Activated naive CD4-positive, alpha-beta T cell (primary cell): ENCODE data around the gene PLPPR1.

Experiments used
- DNase-seq, 4 experiments: peaks; one replicate each; lab custom pipeline; 2025; lab: John Stamatoyannopoulos, UW

Gene PLPPR1

DNA sequence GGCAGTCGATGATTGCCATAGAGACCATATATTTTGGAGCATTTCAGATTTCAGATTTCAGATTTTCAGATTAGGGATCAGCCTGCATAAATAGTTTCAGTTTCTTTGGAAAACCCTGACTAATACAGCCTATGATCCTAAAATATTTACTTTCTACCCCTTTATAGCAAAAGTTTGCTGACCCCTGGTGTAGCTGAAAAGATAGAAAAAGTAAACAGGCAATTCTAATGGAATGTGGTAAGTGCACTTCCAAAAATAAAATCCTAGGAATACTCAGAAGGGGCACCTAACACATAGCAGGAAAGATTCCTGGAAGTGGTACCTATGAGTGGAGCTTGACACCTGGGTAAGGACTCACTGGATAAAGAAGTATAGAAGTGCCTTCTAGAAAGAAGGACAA is 321.8 kb downstream of the PLPPR1 start:
- DNase-seq: no peak

DNA sequence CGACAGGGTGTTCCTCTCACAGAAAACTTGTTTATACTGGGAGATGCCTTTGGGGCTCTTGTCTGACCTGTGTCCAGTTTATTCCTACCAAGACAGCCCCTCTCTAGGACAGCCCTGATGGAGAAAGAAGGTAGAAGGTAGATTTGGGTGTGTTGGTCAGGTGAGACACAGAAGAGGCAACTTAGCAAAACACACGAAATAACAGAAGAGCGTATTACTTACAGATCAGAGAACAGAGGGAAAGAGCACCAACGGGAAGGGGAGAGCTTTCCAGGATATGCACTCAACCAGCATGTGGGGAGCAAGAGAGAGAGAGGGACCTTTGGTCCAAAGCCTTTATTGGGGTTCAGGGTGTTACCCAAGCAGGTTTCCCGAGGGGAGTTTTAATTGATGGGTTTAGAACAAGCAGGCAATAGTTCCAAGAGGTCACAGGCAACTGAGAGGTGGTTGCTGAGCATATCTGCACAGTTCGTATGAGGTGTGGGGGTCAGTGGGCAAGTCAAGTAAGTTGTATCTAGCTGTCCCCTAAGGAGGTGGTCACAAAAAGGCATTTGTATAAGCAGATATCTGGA is 324.5 kb downstream of the PLPPR1 start:
- DNase-seq: no peak

DNA sequence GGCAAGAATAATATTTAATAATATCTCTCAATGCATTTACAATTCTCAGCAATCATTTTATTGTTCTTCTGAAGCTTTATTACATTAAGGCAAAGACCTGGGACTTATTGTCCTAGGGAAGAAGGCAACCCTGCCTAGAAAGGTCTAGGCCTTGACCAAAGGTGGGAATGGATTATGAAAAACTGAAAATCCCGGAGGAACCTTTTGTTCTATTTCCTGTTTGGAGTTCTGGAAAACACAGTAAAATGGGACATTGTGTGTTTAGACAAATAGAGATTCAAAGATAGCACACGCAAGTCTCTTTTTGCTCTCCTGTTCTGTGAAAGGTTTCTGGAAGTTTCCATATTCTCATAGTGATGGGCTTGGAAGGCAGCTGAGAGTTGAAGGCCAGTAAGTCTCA is 325.2 kb downstream of the PLPPR1 start:
- DNase-seq: no peak

DNA sequence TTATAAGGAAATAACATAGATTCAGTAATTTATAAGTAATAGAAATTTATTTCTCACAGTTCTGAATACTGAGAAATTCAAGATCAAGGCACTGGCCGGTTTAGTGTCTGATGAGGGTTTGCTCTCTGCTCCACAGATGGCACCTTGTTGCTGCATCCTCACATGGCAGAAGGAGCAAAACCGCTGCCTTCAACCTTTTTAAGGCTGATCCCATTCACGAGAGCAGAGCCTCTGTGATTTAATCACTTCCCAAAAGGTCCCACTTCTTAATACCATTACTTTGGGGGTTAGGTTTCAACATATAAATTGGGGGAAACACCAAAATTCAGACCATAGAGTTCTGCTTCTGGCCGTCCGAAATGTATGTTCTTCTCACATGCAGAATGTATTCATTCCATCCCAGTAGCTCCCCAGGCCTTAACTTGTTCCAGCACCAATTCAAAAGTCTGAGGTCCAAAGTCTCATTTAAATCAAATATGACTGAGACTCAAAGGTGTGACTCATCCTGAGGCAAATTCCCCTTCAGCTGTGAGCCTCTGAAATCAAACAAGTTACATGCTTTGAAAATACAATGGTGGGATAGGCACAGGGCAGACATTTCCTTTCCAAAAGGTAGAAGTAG is 325.7 kb downstream of the PLPPR1 start:
- no peak for DNase-seq

DNA sequence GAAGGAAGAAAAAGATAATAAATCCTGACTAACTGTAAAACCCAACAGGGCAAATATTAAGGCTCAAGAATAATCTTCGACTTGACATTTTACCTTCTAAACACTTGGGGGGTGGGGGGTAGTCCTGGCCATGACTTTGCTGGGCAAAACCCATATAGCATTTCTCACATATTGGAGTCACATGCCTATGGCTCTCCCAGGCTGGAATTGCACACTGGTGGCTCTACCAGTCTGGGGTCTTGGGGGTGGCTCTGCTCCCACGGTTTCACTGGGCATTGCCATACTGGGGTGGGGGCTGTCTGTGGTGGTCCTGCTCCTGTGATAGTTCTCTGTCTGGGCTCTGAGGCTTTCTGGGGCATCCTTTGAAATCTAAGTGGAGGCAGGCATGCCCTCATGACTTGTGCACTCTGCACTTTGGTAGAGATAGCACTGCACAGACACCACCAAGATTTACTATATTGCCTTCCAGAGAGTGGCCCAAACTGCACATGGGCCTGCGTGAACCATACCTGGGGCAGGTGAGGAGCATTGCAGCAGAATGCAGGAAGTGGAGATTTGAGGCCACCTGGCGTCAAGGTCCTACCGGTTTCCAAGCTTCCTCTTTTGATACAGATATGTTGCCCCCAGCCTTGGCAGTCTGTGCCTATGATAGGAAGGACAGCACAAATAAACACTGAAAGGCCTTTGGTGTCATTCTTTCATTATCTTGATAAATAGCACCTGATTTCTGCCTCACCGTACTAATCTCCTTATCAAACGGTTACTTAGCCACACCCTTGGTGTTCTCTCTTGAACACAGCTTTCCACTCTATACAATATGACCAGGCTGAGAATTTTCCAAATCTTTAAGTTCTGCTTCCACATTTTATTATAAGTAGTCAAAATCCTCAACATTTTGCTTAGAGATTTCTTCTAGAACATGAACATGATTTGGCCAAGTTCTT is 326.5 kb downstream of the PLPPR1 start:
- DNase-seq: no peak

DNA sequence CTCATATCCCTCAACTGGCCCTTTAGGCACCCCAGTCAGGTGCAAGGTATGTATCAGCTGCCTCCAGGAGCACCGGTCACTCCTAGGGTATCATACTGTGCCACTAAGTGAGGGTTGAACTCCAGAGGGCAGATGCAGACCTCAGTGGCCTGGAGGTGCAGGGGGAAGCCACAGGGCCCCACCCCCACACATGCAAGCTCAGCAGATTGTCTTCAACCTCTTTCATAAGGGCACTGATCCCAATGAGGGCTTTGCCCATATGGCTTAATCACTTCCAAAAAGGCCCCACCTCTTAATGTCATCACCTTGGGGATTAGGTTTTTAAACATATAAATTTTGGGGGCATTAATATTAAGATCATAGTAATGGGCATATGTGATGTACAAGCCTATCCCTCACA is 328.1 kb downstream of the PLPPR1 start:
- no peak for DNase-seq

DNA sequence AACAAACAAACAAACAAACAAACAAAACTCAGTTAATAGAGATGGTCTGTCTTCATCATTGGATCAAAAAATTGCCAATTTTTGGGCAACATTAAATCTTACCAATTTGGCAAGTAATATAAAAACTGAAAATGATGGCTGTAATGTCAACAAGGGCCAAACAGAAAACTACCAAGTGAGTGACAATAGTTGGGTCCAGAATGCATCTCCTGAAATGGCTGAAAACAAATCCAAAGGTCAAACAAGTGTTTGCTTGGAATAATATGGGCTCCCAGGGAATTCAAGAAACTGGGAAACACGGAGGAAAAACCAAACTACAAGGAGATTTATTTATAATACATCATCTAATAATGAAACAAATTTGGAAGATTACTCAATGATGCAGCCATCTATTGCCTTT is 331.2 kb downstream of the PLPPR1 start:
- no peak for DNase-seq

DNA sequence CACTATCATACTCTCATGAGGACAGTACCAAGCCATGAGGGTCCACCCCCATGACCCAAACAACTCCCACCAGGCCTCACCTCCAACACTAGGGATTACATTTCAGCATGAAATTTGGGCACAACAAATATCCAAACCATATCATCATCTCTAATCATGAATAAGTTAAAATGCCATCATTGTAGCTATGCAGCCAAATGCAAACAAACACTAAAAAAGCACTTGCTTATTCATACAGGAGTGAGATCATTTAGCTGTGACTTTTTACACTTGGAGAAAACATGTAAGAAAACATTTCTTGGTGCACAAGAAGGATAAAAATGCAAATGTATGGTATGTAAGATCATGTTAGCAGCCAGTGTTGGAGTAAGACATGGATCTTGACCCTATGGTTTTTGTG is 332.1 kb downstream of the PLPPR1 start:
- DNase-seq: no peak

DNA sequence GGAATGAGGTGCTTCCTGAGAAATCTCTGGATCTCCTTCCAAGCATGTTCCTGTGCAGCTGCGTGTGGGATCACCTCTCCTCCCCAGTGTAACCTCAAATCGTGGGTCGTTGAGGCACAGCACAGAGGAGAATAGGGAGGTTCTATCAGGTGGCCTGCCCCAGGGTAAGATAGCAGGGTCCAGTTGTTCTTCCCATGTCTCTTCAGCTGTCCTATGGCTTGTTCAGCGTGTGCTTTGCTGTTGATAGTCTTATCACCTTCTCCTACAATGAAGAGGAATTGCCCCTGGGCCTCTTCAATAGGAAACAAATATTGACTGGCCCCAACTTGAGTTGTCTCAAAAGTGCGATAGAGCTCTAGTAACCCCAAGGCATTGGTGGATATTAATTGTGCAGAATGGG is 333.9 kb downstream of the PLPPR1 start:
- DNase-seq: no peak

DNA sequence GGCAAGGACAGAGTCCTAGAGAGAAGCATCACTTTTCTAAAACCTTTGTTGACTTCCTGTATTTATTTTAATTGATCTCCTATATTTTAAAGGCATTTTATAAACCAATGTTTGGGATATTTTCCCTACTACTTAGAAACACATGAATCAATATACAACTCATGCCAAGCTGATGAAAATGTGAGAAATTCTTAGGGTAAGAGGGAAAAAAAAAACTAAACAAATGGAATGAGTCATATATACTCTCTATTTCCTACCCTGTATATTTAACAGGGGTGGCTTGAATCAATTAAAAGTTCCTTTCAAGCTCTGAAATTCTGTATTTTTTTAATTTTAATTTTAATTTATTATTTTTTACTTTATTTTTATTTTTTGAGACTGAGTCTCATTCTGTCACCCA is 336.7 kb downstream of the PLPPR1 start:
- no peak for DNase-seq

DNA sequence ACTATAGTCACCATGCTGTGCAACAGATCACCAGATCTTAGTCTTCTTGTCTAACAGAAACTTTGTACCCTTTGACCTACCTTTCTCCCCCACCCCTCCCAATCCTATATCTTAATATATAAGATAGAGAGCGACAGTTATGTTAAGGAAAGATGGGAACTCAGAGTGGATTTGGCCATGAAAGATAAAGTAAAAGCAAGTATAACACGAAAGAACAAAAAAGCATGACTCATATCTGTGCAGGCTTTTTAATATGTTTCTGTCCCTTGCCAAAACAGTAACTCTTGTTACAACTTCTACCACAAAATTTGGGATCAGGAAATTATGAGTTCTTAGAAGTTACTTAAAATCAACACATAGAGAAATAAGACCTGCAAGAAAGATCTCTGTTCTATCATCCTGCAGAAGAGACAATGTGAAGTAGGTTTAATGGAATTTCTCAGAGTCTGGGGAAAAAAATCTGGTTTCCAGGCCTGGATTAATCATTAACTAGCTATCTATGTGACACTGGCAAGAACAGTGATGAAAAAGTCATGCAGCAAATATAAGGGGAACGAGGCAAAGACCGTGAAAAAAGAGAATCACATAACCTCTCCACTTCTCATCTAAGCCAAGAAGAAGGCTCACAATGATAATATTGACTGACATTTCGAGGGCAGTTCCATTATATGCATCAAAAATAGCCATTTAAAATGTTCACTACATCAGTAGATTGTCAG is 337.7 kb downstream of the PLPPR1 start:
- DNase-seq: no peak

DNA sequence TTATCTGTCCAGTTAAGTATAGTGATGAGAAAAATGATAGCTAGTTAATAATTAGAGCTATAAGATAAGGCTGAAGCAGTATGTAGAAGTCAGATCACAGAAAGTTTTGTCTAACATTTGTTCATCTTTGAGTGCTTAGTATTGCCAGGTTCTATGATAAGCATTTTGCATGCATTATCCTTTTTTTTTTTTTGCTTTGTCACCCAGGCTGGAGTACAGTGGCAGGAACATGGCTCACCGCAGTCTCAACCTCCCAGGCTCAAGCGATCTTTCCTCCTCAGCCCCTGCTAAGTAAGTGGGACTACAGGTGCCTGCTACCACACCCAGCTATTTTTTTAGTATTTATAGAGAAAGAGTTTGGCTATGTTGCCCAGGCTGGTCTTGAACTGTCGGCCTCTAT is 338.8 kb downstream of the PLPPR1 start:
- no peak for DNase-seq

DNA sequence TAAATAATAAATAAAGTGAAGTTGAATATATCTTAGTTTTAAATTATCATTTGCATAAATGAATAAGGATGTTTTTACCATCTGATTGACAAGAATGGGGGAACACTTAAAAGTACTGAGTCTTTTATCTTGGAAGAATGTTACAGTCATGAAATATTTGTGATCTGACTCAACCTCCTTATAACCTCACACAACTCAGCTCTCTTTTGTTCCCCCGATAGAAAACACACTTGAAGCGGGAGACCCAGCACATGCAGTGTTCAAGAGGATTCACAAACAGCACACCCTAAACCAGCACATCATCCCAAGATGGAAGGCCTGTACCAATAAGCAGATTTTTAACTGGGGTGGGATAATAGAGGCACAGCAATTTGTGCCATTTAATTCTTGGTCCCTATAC is 340.8 kb downstream of the PLPPR1 start:
- DNase-seq: no peak

DNA sequence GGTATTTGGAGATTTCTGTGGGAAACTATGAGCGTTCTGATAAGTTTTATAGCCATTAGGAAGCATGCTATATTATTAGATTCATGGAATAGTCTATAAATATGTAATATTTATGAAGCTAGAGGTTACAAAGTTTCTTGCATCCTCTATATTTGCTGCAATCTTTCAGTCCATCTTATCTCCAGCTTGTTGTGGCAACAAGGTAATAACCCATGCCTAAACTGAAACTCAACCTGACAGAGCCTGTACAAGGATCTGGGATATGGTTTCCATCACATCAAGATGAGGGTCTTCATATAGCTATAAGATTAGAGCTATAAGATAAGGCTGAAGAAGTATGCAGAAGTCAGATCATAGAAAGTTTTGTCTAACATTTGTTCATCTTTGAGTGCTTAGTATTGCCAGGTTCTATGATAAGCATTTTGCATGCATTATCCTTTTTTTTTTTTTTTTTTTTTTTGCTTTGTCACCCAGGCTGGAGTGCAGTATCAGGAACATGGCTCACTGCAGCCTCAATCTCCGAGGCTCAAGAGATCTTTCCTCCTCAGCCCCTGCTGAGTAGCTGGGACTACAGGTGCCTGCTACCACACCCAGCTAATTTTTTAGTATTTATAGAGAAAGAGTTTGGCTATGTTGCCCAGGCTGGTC is 341.5 kb downstream of the PLPPR1 start:
- no peak for DNase-seq

DNA sequence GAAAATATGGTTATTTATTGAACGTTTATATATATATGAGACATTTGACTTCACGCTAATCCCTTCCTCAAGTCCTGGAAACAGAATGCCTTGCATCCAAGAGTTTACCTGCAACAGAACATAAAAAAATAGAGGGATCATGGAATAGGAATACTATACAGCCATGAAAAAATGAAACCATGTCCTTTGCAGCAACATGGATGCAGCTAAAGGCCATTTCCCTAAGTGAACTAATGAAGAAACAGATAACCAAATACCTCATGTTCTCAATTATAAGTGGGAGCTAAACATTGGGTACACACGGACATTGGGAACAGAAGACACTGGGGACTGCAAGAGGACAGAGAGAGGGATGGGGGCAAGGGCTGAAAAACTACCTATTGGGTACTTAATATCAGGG is 343.3 kb downstream of the PLPPR1 start:
- no peak for DNase-seq

DNA sequence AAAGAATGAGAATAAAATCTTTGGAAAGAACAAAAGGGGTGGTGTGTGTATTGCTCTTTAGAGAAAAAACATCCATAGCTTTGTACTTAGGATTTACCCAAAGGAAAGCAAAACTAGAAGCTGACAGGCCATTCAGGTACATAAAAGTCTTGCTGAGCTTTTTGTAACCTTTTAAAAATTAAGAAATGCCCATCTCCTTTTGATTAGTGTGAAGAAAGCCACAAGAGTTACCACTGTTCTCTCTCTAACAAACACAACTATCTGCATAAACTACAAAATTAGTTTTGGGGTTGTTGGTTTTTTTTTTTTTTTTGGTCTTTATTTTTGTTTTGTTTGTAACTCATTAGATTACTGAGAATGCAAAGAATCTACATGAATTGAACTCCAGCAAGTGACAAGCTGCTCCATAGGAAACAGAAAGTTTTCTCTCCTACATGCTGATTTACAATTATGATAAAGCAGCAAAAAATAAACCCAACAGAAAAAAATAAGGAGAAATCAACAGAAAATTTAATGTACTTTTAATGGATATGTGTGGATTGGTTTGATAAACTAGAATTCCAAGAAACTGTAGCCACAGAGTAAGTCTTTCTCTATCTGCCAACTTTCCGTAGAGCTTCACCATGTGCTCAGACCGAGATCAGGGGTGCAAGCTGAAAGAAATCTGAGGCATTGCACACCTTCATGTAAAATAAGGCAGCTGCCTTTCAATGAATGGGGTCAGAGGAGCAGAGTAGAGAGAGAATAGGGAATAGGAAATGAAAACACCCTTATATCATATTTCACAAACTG is 344.0 kb downstream of the PLPPR1 start:
- DNase-seq: no peak
